HEK293 (cell line): Measurements from ENCODE around the gene DDX23.

Experiments
- EGR2 ChIP-seq: fragments of 450-650 bp; formaldehyde crosslinking; IDR thresholded peaks from 2 replicates; pipeline ENCODE4 v1.5.1; 2016; ENCODE audit warnings: low read depth, missing biosample characterization, missing genetic modification characterization
- GLIS2 ChIP-seq: fragments of 450-650 bp; formaldehyde crosslinking; IDR thresholded peaks from 2 replicates; pipeline ENCODE4 v1.5.1; 2016; ENCODE audit warnings: missing biosample characterization, missing genetic modification characterization
- HOXA7 ChIP-seq: sonication (generic); formaldehyde crosslinking; IDR thresholded peaks from 2 replicates; pipeline ENCODE4 v1.8.1; 2022; ENCODE audit warnings: missing genetic modification reagents, borderline replicate concordance
- IKZF3 ChIP-seq: fragments of 450-650 bp; IDR thresholded peaks from 2 replicates; pipeline ENCODE4 v1.5.0; 2018; ENCODE audit warnings: missing biosample characterization, mild to moderate bottlenecking, missing genetic modification characterization, moderate library complexity
- KLF1 ChIP-seq: fragments of 450-650 bp; formaldehyde crosslinking; IDR thresholded peaks from 2 replicates; pipeline ENCODE4 v1.5.1; 2016; ENCODE audit warnings: missing biosample characterization, missing genetic modification characterization
- KLF9 ChIP-seq: fragments of 450-650 bp; formaldehyde crosslinking; IDR thresholded peaks from 2 replicates; pipeline ENCODE4 v1.5.1; 2016; ENCODE audit warnings: missing biosample characterization, missing genetic modification characterization, low read depth
- OVOL3 ChIP-seq: fragments of 450-650 bp; formaldehyde crosslinking; IDR thresholded peaks from 2 replicates; pipeline ENCODE4 v1.5.1; 2016; ENCODE audit warnings: missing biosample characterization, missing genetic modification characterization
- REPIN1 ChIP-seq: fragments of 450-650 bp; formaldehyde crosslinking; IDR thresholded peaks from 2 replicates; pipeline ENCODE4 v1.5.1; 2017; ENCODE audit warnings: missing biosample characterization, missing genetic modification characterization, low read depth
- SP2 ChIP-seq: fragments of 450-650 bp; formaldehyde crosslinking; IDR thresholded peaks from 2 replicates; pipeline ENCODE4 v1.5.1; 2016; ENCODE audit warnings: missing biosample characterization, missing genetic modification characterization
- SP3 ChIP-seq: fragments of 450-650 bp; formaldehyde crosslinking; IDR thresholded peaks from 2 replicates; pipeline ENCODE4 v1.5.1; 2016; ENCODE audit warnings: missing biosample characterization, missing genetic modification characterization
- SP7 ChIP-seq: fragments of 450-650 bp; formaldehyde crosslinking; IDR thresholded peaks from 2 replicates; pipeline ENCODE4 v1.5.1; 2016; ENCODE audit warnings: missing biosample characterization, missing genetic modification characterization
- WT1 ChIP-seq: fragments of 450-650 bp; formaldehyde crosslinking; IDR thresholded peaks from 2 replicates; pipeline ENCODE4 v1.5.1; 2016; ENCODE audit warnings: missing biosample characterization, missing genetic modification characterization
- YY1 ChIP-seq: fragments of 450-650 bp; formaldehyde crosslinking; IDR thresholded peaks from 2 replicates; pipeline ENCODE4 v1.5.1; 2018; ENCODE audit warnings: missing biosample characterization, missing genetic modification characterization
- ZBTB1 ChIP-seq: fragments of 450-650 bp; formaldehyde crosslinking; IDR thresholded peaks from 2 replicates; pipeline ENCODE4 v1.5.1; 2016; ENCODE audit warnings: missing biosample characterization, missing genetic modification characterization
- ZBTB21 ChIP-seq: fragments of 450-650 bp; formaldehyde crosslinking; IDR thresholded peaks from 2 replicates; pipeline ENCODE4 v1.5.1; 2017; ENCODE audit warnings: missing biosample characterization, missing genetic modification characterization
- ZBTB7A ChIP-seq: fragments of 450-650 bp; formaldehyde crosslinking; IDR thresholded peaks from 2 replicates; pipeline ENCODE4 v1.5.1; 2016; ENCODE audit warnings: low read depth, missing biosample characterization, missing genetic modification characterization
- ZEB2 ChIP-seq: fragments of 450-650 bp; formaldehyde crosslinking; IDR thresholded peaks from 2 replicates; pipeline ENCODE4 v1.5.1; 2016; ENCODE audit warnings: missing biosample characterization, missing genetic modification characterization
- ZFP3 ChIP-seq: fragments of 450-650 bp; formaldehyde crosslinking; IDR thresholded peaks from 2 replicates; pipeline ENCODE4 v1.5.1; 2016; ENCODE audit warnings: low read depth, missing biosample characterization, missing genetic modification characterization
- ZNF114 ChIP-seq: fragments of 450-650 bp; formaldehyde crosslinking; IDR thresholded peaks from 2 replicates; pipeline ENCODE4 v1.5.0; 2017; ENCODE audit warnings: missing biosample characterization, missing genetic modification characterization
- ZNF146 ChIP-seq: fragments of 450-650 bp; formaldehyde crosslinking; IDR thresholded peaks from 2 replicates; pipeline ENCODE4 v1.5.1; 2016; ENCODE audit warnings: missing biosample characterization, missing genetic modification characterization
- ZNF23 ChIP-seq: fragments of 450-650 bp; formaldehyde crosslinking; IDR thresholded peaks from 2 replicates; pipeline ENCODE4 v1.5.1; 2016; ENCODE audit warnings: missing biosample characterization, missing genetic modification characterization, borderline replicate concordance
- ZNF24 ChIP-seq: fragments of 450-650 bp; formaldehyde crosslinking; IDR thresholded peaks from 2 replicates; pipeline ENCODE4 v1.5.1; 2016; ENCODE audit warnings: missing biosample characterization, missing genetic modification characterization
- ZNF248 ChIP-seq: fragments of 450-650 bp; formaldehyde crosslinking; IDR thresholded peaks from 2 replicates; pipeline ENCODE4 v1.5.1; 2017; ENCODE audit warnings: missing biosample characterization, missing genetic modification characterization
- ZNF335 ChIP-seq: fragments of 450-650 bp; formaldehyde crosslinking; conservative IDR thresholded peaks from 2 replicates; pipeline ENCODE4 v1.5.1; 2016; ENCODE audit warnings: missing biosample characterization, missing genetic modification characterization
- ZNF350 ChIP-seq: fragments of 450-650 bp; formaldehyde crosslinking; IDR thresholded peaks from 2 replicates; pipeline ENCODE4 v1.5.0; 2017; ENCODE audit warnings: missing biosample characterization, mild to moderate bottlenecking, missing genetic modification characterization
- ZNF423 ChIP-seq: fragments of 450-650 bp; formaldehyde crosslinking; IDR thresholded peaks from 2 replicates; pipeline ENCODE4 v1.5.1; 2016; ENCODE audit warnings: missing biosample characterization, missing genetic modification characterization
- ZNF426 ChIP-seq: fragments of 450-650 bp; formaldehyde crosslinking; IDR thresholded peaks from 2 replicates; pipeline ENCODE4 v1.5.1; 2017; ENCODE audit warnings: missing biosample characterization, missing genetic modification characterization, mild to moderate bottlenecking, inconsistent platforms, moderate library complexity
- ZNF433 ChIP-seq: fragments of 450-650 bp; formaldehyde crosslinking; IDR thresholded peaks from 2 replicates; pipeline ENCODE4 v1.5.1; 2016; ENCODE audit warnings: missing biosample characterization, missing genetic modification characterization, low read depth
- ZNF571 ChIP-seq: fragments of 450-650 bp; formaldehyde crosslinking; IDR thresholded peaks from 2 replicates; pipeline ENCODE4 v1.5.0; 2017; ENCODE audit warnings: missing biosample characterization, missing genetic modification characterization
- ZNF621 ChIP-seq: fragments of 450-650 bp; formaldehyde crosslinking; IDR thresholded peaks from 2 replicates; pipeline ENCODE4 v1.5.1; 2017; ENCODE audit warnings: missing biosample characterization, missing genetic modification characterization
- ZNF660 ChIP-seq: fragments of 450-650 bp; IDR thresholded peaks from 2 replicates; pipeline ENCODE4 v1.5.1; 2018; ENCODE audit warnings: missing biosample characterization, mild to moderate bottlenecking, missing genetic modification characterization
- ZNF837 ChIP-seq: fragments of 450-650 bp; formaldehyde crosslinking; IDR thresholded peaks from 2 replicates; pipeline ENCODE4 v1.5.1; 2016; ENCODE audit warnings: missing biosample characterization, missing genetic modification characterization
- ZXDB ChIP-seq: fragments of 450-650 bp; formaldehyde crosslinking; IDR thresholded peaks from 2 replicates; pipeline ENCODE4 v1.5.1; 2016; ENCODE audit warnings: missing biosample characterization, missing genetic modification characterization
- TF ChIP-seq, protein P1 (sequence below): fragments of 450-650 bp; formaldehyde crosslinking; IDR thresholded peaks from 2 replicates; pipeline ENCODE4 v1.5.1; 2017; ENCODE audit warnings: missing biosample characterization, missing genetic modification characterization
- TF ChIP-seq, protein P2 (sequence below): fragments of 450-650 bp; formaldehyde crosslinking; IDR thresholded peaks from 2 replicates; pipeline ENCODE4 v1.5.1; 2016; ENCODE audit warnings: missing biosample characterization, missing genetic modification characterization
- TF ChIP-seq, protein P3 (sequence below): fragments of 450-650 bp; formaldehyde crosslinking; IDR thresholded peaks from 2 replicates; pipeline ENCODE4 v1.5.1; 2017; ENCODE audit warnings: missing biosample characterization, missing genetic modification characterization
- TF ChIP-seq, protein P4 (sequence below): fragments of 450-650 bp; formaldehyde crosslinking; IDR thresholded peaks from 2 replicates; pipeline ENCODE4 v1.5.1; 2016; ENCODE audit warnings: missing biosample characterization, missing genetic modification characterization

The DDX23 gene

DNA sequence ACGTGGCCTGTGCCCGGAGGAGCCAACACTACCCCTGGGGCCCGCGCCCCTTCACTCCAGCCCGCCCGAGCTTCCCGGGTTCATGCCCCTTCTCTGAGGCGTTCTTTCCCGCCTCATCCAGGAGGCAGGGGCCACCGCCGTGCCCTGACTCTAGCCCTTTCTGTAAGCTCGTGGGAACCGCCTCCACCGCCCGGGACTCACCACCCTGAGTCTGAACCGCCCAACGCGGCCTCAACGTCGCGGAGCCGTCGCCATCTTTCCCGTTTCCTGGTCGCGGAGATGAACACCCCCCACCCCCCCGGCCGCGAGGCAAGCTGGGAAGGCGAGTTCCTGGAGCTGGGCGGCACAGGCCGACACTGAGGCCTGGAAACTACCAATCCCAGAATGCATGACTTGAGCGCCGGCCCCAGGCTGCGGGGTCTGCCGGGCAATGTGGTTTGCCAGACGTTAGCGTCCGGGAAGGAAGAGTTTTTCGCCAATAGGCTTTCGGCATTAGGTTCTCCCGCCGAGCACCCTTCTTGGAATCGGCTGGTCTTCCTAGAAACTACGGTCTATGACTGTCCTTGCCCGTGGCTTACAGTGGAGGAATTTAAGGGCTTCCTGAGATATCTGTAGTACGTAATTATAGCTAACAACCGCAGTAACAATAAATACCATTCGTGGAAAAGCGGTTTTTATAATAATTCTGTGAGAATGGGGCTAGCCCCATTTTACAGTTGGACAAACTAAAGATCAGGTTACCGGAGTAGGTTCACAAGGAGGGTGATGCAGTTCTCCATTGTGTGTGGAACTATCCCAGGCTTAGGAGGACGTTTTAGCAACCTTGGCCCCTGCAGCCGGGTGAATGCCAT, at the start of gene DDX23 (continued):
- TF ChIP-seq, protein P1, sequence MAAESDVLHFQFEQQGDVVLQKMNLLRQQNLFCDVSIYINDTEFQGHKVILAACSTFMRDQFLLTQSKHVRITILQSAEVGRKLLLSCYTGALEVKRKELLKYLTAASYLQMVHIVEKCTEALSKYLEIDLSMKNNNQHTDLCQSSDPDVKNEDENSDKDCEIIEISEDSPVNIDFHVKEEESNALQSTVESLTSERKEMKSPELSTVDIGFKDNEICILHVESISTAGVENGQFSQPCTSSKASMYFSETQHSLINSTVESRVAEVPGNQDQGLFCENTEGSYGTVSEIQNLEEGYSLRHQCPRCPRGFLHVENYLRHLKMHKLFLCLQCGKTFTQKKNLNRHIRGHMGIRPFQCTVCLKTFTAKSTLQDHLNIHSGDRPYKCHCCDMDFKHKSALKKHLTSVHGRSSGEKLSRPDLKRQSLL (tag by site-specific recombination) = 0 out of 2 replicates have a peak, but pooled peaks have one; percentile 40
- no peak for TF ChIP-seq ZNF248 (tag by site-specific recombination)
- peak; percentile 36; the same call in 1 of the 2 replicates for TF ChIP-seq KLF1
- TF ChIP-seq ZNF621 = no peak
- TF ChIP-seq ZNF571 (tag by site-specific recombination) = no peak
- no peak for TF ChIP-seq ZNF433
- TF ChIP-seq SP7 (tag by site-specific recombination) = peak; percentile 44
- TF ChIP-seq GLIS2 (tag by site-specific recombination) = peak; percentile 92
- TF ChIP-seq ZFP3 (tag by site-specific recombination) = no peak
- TF ChIP-seq IKZF3 (tag by site-specific recombination) = peak; percentile 94
- TF ChIP-seq, protein P2, sequence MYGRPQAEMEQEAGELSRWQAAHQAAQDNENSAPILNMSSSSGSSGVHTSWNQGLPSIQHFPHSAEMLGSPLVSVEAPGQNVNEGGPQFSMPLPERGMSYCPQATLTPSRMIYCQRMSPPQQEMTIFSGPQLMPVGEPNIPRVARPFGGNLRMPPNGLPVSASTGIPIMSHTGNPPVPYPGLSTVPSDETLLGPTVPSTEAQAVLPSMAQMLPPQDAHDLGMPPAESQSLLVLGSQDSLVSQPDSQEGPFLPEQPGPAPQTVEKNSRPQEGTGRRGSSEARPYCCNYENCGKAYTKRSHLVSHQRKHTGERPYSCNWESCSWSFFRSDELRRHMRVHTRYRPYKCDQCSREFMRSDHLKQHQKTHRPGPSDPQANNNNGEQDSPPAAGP (tag by site-specific recombination) = peak; percentile 63
- TF ChIP-seq ZNF837 = no peak
- 0 out of 2 replicates have a peak, but pooled peaks have one; percentile 29 for TF ChIP-seq ZBTB21 (tag by site-specific recombination)
- no peak for TF ChIP-seq REPIN1 (tag by site-specific recombination)
- peak; percentile 97 for TF ChIP-seq SP2 (tag by site-specific recombination)
- TF ChIP-seq, protein P3, sequence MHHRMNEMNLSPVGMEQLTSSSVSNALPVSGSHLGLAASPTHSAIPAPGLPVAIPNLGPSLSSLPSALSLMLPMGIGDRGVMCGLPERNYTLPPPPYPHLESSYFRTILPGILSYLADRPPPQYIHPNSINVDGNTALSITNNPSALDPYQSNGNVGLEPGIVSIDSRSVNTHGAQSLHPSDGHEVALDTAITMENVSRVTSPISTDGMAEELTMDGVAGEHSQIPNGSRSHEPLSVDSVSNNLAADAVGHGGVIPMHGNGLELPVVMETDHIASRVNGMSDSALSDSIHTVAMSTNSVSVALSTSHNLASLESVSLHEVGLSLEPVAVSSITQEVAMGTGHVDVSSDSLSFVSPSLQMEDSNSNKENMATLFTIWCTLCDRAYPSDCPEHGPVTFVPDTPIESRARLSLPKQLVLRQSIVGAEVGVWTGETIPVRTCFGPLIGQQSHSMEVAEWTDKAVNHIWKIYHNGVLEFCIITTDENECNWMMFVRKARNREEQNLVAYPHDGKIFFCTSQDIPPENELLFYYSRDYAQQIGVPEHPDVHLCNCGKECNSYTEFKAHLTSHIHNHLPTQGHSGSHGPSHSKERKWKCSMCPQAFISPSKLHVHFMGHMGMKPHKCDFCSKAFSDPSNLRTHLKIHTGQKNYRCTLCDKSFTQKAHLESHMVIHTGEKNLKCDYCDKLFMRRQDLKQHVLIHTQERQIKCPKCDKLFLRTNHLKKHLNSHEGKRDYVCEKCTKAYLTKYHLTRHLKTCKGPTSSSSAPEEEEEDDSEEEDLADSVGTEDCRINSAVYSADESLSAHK (tag by site-specific recombination) = peak; percentile 94
- TF ChIP-seq ZNF660 = 0 out of 2 replicates have a peak, but pooled peaks have one; percentile 45
- no peak; the same call in 1 of the 2 replicates for TF ChIP-seq ZNF146 (tag by site-specific recombination)
- TF ChIP-seq ZNF423 (tag by site-specific recombination) = no peak
- peak; percentile 99 for TF ChIP-seq ZXDB (tag by site-specific recombination)
- TF ChIP-seq, protein P4, sequence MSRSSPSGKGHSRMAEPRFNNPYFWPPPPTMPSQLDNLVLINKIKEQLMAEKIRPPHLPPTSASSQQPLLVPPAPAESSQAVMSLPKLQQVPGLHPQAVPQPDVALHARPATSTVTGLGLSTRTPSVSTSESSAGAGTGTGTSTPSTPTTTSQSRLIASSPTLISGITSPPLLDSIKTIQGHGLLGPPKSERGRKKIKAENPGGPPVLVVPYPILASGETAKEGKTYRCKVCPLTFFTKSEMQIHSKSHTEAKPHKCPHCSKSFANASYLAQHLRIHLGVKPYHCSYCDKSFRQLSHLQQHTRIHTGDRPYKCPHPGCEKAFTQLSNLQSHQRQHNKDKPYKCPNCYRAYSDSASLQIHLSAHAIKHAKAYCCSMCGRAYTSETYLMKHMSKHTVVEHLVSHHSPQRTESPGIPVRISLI (tag by site-specific recombination) = no peak
- TF ChIP-seq ZBTB1 (tag by site-specific recombination) = no peak
- TF ChIP-seq SP3 (tag by site-specific recombination) = peak; percentile 100
- TF ChIP-seq ZBTB7A (tag by site-specific recombination) = peak; percentile 98
- no peak for TF ChIP-seq ZNF114 (tag by site-specific recombination)
- TF ChIP-seq EGR2 = peak; percentile 60; the same call in 1 of the 2 replicates
- TF ChIP-seq YY1 (tag by site-specific recombination) = peak; percentile 96
- TF ChIP-seq HOXA7 (CRISPR knock-in tag) = no peak
- TF ChIP-seq KLF9 (tag by site-specific recombination) = peak; percentile 61; the same call in 1 of the 2 replicates
- TF ChIP-seq ZEB2 (tag by site-specific recombination) = peak; percentile 76
- TF ChIP-seq ZNF426 (tag by site-specific recombination) = no peak
- TF ChIP-seq ZNF335 (tag by site-specific recombination) = peak; percentile 88
- TF ChIP-seq ZNF23 (tag by site-specific recombination) = no peak
- 0 out of 2 replicates have a peak, but pooled peaks have one; percentile 33 for TF ChIP-seq ZNF24 (tag by site-specific recombination)
- TF ChIP-seq ZNF350 = no peak
- peak; percentile 24; the same call in 1 of the 2 replicates for TF ChIP-seq WT1 (tag by site-specific recombination)
- TF ChIP-seq OVOL3 (tag by site-specific recombination) = no peak
